GM12874 (cell line): ENCODE data around the gene TSSK3.

Experiments used
- CTCF ChIP-seq: IDR thresholded peaks from 2 replicates; pipeline ENCODE4 v1.5.1; 2011; ENCODE audit warnings: low read depth, mild to moderate bottlenecking, control low read depth, low read length, moderate library complexity; ENCODE audit not compliant: insufficient read depth

TSSK3 gene

GRCh38 chr1:32351399-32352238 is 10.7 kb upstream of the TSSK3 start:
- 0 out of 2 replicates have a peak, but pooled peaks have one; percentile 3 for TF ChIP-seq CTCF

GRCh38 chr1:32352239-32352745 is 10.0 kb upstream of the TSSK3 start:
- no peak for TF ChIP-seq CTCF

DNA sequence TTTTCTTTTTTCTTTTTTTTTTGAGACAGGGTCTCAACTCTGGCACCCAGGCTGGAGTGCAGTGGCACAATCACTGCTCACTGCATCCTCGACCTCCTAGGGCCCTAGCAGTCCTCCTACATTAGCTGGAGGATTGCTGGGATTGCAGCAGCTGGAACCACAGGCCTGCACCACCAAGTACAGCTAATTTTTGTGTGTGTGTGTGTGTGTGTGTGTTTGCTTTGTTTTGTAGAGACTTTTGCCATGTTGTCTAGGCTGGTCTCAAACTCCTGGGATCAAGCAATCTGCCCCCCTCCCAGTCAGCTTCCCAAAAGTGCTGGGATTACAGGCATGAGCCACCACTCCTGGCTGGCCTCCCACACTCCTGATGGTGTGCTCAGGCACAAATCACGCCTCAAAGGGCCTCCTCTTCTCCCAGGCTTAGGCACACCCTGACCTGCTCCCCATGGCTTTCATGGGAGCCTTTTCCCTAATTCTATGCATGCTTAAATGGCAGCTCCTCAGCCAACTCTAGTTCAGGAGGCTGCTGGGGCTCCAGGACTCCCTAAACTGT is 9.4 kb upstream of the TSSK3 start:
- no peak for TF ChIP-seq CTCF

GRCh38 chr1:32353431-32353830 is 8.9 kb upstream of the TSSK3 start:
- no peak for TF ChIP-seq CTCF

DNA sequence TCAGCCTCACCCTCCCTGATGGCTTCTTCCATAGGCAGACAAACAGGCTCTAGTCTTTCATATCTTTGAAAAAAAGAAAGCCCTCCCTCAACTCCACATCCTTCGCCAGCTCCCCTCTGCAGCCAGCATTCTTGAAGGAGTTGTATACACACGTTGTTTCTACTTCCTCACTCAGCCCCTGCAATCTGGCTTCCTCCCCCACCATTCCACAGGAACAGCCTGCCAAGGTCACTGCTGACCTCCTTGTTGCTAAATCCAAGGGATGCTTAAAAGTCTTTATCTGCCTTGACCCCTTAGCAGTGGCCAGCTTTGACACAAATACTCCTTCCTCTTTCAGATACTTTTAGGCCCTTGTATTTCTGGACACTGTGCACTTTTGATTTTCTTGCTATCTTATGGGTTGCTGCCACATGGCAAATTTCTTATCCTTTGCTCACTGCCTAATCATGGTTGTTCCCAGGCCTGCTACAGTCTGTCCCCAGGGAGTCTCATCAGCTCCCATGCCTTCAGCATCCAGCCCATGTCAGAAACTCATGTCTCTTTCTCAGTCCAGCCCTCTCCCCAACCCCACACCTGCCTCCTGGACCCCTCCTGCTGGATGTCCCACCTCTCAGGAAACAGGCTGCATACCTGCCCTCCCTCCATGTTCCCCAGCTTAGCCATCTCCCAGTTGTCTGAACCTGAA is 8.3 kb upstream of the TSSK3 start:
- TF ChIP-seq CTCF, result no peak

- TF ChIP-seq CTCF, result no peak
Measured at GRCh38 chr1:32356478-32356877, 5.9 kb upstream of the TSSK3 start.

DNA sequence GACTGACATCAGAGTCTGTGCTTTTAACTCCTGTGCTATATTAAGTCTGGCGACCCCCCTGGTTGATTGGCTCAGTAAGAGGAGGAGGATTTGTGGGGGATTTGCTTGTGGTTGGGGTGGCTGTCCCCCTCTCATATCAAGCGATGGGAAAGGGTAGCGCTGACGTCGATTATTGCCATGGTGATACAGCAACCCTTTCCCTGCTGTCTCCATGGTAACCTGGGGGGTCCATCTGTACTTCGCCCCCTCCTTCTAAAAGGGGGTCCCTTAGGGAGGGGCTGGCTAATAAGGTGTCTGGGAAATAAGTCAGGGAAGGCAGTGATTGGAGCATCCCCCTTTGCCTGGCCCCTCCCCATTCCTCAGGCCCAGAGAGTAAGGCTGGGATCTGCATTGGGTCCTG is 4.7 kb upstream of the TSSK3 start:
- TF ChIP-seq CTCF, result no peak
